SJCRH30 (cell line): ENCODE data around the gene SERPINB12. TPM values are rescaled to one million over a fixed set of nuclear protein-coding genes. Genes with fewer than 3 reads are reported as not detected.
A peak's percentile ranks its signal among the peaks of the same experiment; 100 is the strongest.

Experiments used
- DNase-seq, 2 experiments: peaks; one replicate each; pipeline ENCODE4 v3.0.0-alpha.2; 2015 to 2020
- H3K27ac ChIP-seq: fragments of 250-450 bp; sonication (Bioruptor Pico); 2 replicates; pipeline ENCODE4 v1.5.1; 2020; ENCODE audit warnings: mild to moderate bottlenecking, moderate library complexity
- H3K27me3 ChIP-seq: fragments of 250-450 bp; sonication (Bioruptor Pico); 2 replicates; pipeline ENCODE4 v1.5.1; 2020; ENCODE audit warnings: mild to moderate bottlenecking, moderate library complexity
- H3K36me3 ChIP-seq: fragments of 250-450 bp; sonication (Bioruptor Pico); 2 replicates; pipeline ENCODE4 v1.5.1; 2020; ENCODE audit warnings: mild to moderate bottlenecking, moderate library complexity
- H3K4me1 ChIP-seq: fragments of 250-450 bp; sonication (Bioruptor Pico); 2 replicates; pipeline ENCODE4 v1.5.1; 2020; ENCODE audit warnings: mild to moderate bottlenecking, moderate library complexity
- H3K4me3 ChIP-seq: fragments of 250-450 bp; sonication (Bioruptor Pico); 2 replicates; pipeline ENCODE4 v1.5.1; 2020; ENCODE audit warnings: mild to moderate bottlenecking, moderate library complexity
- H3K9me3 ChIP-seq: fragments of 250-450 bp; sonication (Bioruptor Pico); replicated peaks from 2 replicates; pipeline ENCODE4 v1.5.1; 2020; ENCODE audit warnings: mild to moderate bottlenecking, moderate library complexity
- total RNA-seq: library from RNA; depleted of rRNA; stranded (reverse); fragments of >200 nt; shearing (Covaris generic); gene quantifications from 2 replicates; pipeline ENCODE4 v1.2.3, GENCODE V29; 2014; rRNA removed

Gene SERPINB12
- total RNA-seq, result not detected in 2 replicates

GRCh38 chr18:63542069-63542468, at the start of gene SERPINB12:
Gene SERPINB12 (plus strand): TSS chr18:63542369. CDS start chr18:63556160, 13,791 bp downstream.
- Histone ChIP-seq H3K4me1 (no peaks in the 10 kb centered on the region), H3K27ac (no peak within 1 kb of the TSS), H3K27me3 (no peaks in the 10 kb centered on the region), H3K9me3 (no peaks in the 10 kb centered on the region), H3K4me3 (no peak within 1 kb of the TSS), H3K36me3 (no peaks in the 10 kb centered on the region)
- no peak for DNase-seq

GRCh38 chr18:63492851-63493250, 49.3 kb upstream of the SERPINB12 start:
- Histone ChIP-seq H3K27ac (no peak overlapping the region), H3K27me3 (no peaks in the 10 kb centered on the region), H3K4me3 (no peak overlapping the region), H3K4me1 (no peaks in the 10 kb centered on the region), H3K36me3 (no peaks in the 10 kb centered on the region), H3K9me3 (no peaks in the 10 kb centered on the region)
- DNase-seq, result no peak

- DNase-seq, result no peak
- no peak overlapping the region for H3K27ac ChIP-seq
- H3K4me3 ChIP-seq, result no peak overlapping the region
- H3K9me3 ChIP-seq, result no peaks in the 10 kb centered on the region
- H3K27me3 ChIP-seq, result no peaks in the 10 kb centered on the region
- H3K4me1 ChIP-seq, result no peaks in the 10 kb centered on the region
- H3K36me3 ChIP-seq, result no peaks in the 10 kb centered on the region
These were observed 46.5 kb upstream of the SERPINB12 start for GRCh38 chr18:63495675-63496074.

- Histone ChIP-seq H3K36me3 (no peaks in the 10 kb centered on the region), H3K4me3 (no peak overlapping the region), H3K4me1 (peaks cover 3% of the 10 kb centered on the region), H3K27ac (no peak overlapping the region), H3K27me3 (no peaks in the 10 kb centered on the region), H3K9me3 (no peaks in the 10 kb centered on the region)
- DNase-seq, result peak; percentile 3 to 48
These were observed 36.4 kb upstream of the SERPINB12 start for GRCh38 chr18:63505566-63506335.

GRCh38 chr18:63506336-63506646, 35.9 kb upstream of the SERPINB12 start:
- H3K27me3 ChIP-seq, result no peaks in the 10 kb centered on the region
- no peaks in the 10 kb centered on the region for H3K9me3 ChIP-seq
- peaks cover 3% of the 10 kb centered on the region for H3K4me1 ChIP-seq
- no peak overlapping the region for H3K4me3 ChIP-seq
- H3K27ac ChIP-seq, result no peak overlapping the region
- DNase-seq, result no peak
- H3K36me3 ChIP-seq, result no peaks in the 10 kb centered on the region

GRCh38 chr18:63508596-63508995, 33.6 kb upstream of the SERPINB12 start:
- Histone ChIP-seq H3K4me1 (peaks cover 3% of the 10 kb centered on the region), H3K36me3 (no peaks in the 10 kb centered on the region), H3K9me3 (no peaks in the 10 kb centered on the region), H3K27me3 (no peaks in the 10 kb centered on the region), H3K4me3 (no peak overlapping the region), H3K27ac (no peak overlapping the region)
- peak; percentile 6 to 44 for DNase-seq

- Histone ChIP-seq H3K4me3 (no peak overlapping the region), H3K9me3 (no peaks in the 10 kb centered on the region), H3K27ac (no peak overlapping the region), H3K27me3 (no peaks in the 10 kb centered on the region), H3K36me3 (no peaks in the 10 kb centered on the region), H3K4me1 (peaks cover 3% of the 10 kb centered on the region)
- DNase-seq, result no peak
These were observed 30.9 kb upstream of the SERPINB12 start for GRCh38 chr18:63511285-63511684.

GRCh38 chr18:63514326-63514725, 27.8 kb upstream of the SERPINB12 start:
- Histone ChIP-seq H3K9me3 (no peaks in the 10 kb centered on the region), H3K4me1 (no peaks in the 10 kb centered on the region), H3K27me3 (no peaks in the 10 kb centered on the region), H3K36me3 (no peaks in the 10 kb centered on the region), H3K4me3 (no peak overlapping the region), H3K27ac (no peak overlapping the region)
- DNase-seq, result no peak

GRCh38 chr18:63514888-63515678, 27.1 kb upstream of the SERPINB12 start:
- H3K4me1 ChIP-seq, result no peaks in the 10 kb centered on the region
- H3K27me3 ChIP-seq, result no peaks in the 10 kb centered on the region
- H3K9me3 ChIP-seq, result no peaks in the 10 kb centered on the region
- no peak overlapping the region for H3K27ac ChIP-seq
- H3K36me3 ChIP-seq, result no peaks in the 10 kb centered on the region
- DNase-seq, result peak in 1 of 2 experiments; percentile 7
- no peak overlapping the region for H3K4me3 ChIP-seq

GRCh38 chr18:63515801-63516200, 26.4 kb upstream of the SERPINB12 start:
- Histone ChIP-seq H3K36me3 (no peaks in the 10 kb centered on the region), H3K9me3 (no peaks in the 10 kb centered on the region), H3K27me3 (no peaks in the 10 kb centered on the region), H3K27ac (no peak overlapping the region), H3K4me3 (no peak overlapping the region), H3K4me1 (no peaks in the 10 kb centered on the region)
- no peak for DNase-seq

- H3K36me3 ChIP-seq, result no peaks in the 10 kb centered on the region
- H3K27me3 ChIP-seq, result no peaks in the 10 kb centered on the region
- no peaks in the 10 kb centered on the region for H3K9me3 ChIP-seq
- H3K4me3 ChIP-seq, result no peak overlapping the region
- no peak overlapping the region for H3K27ac ChIP-seq
- no peaks in the 10 kb centered on the region for H3K4me1 ChIP-seq
- DNase-seq, result peak; percentile 26 to 79
These were observed 23.8 kb upstream of the SERPINB12 start for GRCh38 chr18:63518178-63519012.

- Histone ChIP-seq H3K9me3 (no peaks in the 10 kb centered on the region), H3K4me3 (no peak overlapping the region), H3K4me1 (no peaks in the 10 kb centered on the region), H3K36me3 (no peaks in the 10 kb centered on the region), H3K27ac (no peak overlapping the region), H3K27me3 (no peaks in the 10 kb centered on the region)
- no peak for DNase-seq
These were observed 22.0 kb upstream of the SERPINB12 start for GRCh38 chr18:63520053-63520685.

GRCh38 chr18:63523660-63524059, 18.5 kb upstream of the SERPINB12 start:
- Histone ChIP-seq H3K4me1 (no peaks in the 10 kb centered on the region), H3K27me3 (no peaks in the 10 kb centered on the region), H3K9me3 (no peaks in the 10 kb centered on the region), H3K27ac (no peak overlapping the region), H3K36me3 (no peaks in the 10 kb centered on the region), H3K4me3 (no peak overlapping the region)
- no peak for DNase-seq

- Histone ChIP-seq H3K4me3 (no peak overlapping the region), H3K27me3 (no peaks in the 10 kb centered on the region), H3K4me1 (no peaks in the 10 kb centered on the region), H3K9me3 (no peaks in the 10 kb centered on the region), H3K27ac (no peak overlapping the region), H3K36me3 (no peaks in the 10 kb centered on the region)
- no peak for DNase-seq
These were observed 14.9 kb upstream of the SERPINB12 start for GRCh38 chr18:63527251-63527650.
